GM23338 (cell line): Measurements from ENCODE around the gene KCNH8. TPM values are rescaled to one million over a fixed set of nuclear protein-coding genes. Genes with fewer than 3 reads are reported as not detected.

Experiments
- ATAC-seq: fragments of 200-7000 bp; cut with Tn5 transposase; 3 replicates; pipeline ENCODE4 v1.9.1; 2020
- DNase-seq: peaks from one replicate; pipeline ENCODE4 v3.0.0-alpha.2; 2015; ENCODE audit warnings: low spot score
- H2AFZ ChIP-seq: fragments of 200-600 bp; sonication (generic); 2 replicates; pipeline ENCODE4 v1.8.0; 2016; ENCODE audit warnings: antibody characterized with exemption, mild to moderate bottlenecking, moderate library complexity
- H3F3A ChIP-seq: fragments of 200-600 bp; sonication (generic); replicated peaks from 2 replicates; pipeline ENCODE4 v1.8.0; 2017; ENCODE audit warnings: antibody characterized with exemption, mixed run types, low read depth
- H3K27ac ChIP-seq: fragments of 200-600 bp; sonication (generic); 2 replicates; pipeline ENCODE4 v1.6.1; 2016; ENCODE audit warnings: low read depth
- H3K27me3 ChIP-seq: fragments of 200-600 bp; sonication (generic); 2 replicates; pipeline ENCODE4 v1.8.0; 2016; ENCODE audit warnings: mild to moderate bottlenecking, mixed run types, moderate library complexity; ENCODE audit not compliant: insufficient read depth
- H3K36me3 ChIP-seq: fragments of 200-600 bp; sonication (generic); 2 replicates; pipeline ENCODE4 v1.8.0; 2016; ENCODE audit warnings: mild to moderate bottlenecking; ENCODE audit not compliant: insufficient read depth
- H3K4me1 ChIP-seq: fragments of 200-600 bp; sonication (generic); 2 replicates; pipeline ENCODE4 v1.8.0; 2016; ENCODE audit warnings: mild to moderate bottlenecking, moderate library complexity; ENCODE audit not compliant: insufficient read depth
- H3K4me2 ChIP-seq: fragments of 200-600 bp; sonication (generic); 2 replicates; pipeline ENCODE4 v1.7.1; 2017; ENCODE audit warnings: mixed run types
- H3K4me3 ChIP-seq: fragments of 200-600 bp; sonication (generic); 2 replicates; pipeline ENCODE4 v1.6.1; 2016; ENCODE audit warnings: mixed run types
- H3K79me2 ChIP-seq: fragments of 200-600 bp; sonication (generic); replicated peaks from 2 replicates; pipeline ENCODE4 v1.8.0; 2017; ENCODE audit warnings: mild to moderate bottlenecking; ENCODE audit not compliant: insufficient read depth
- H3K9me2 ChIP-seq: fragments of 200-600 bp; sonication (generic); 2 replicates; pipeline ENCODE4 v1.8.0; 2017; ENCODE audit not compliant: insufficient read depth
- H4K20me1 ChIP-seq: fragments of 200-600 bp; sonication (generic); replicated peaks from 2 replicates; pipeline ENCODE4 v1.8.0; 2017; ENCODE audit warnings: mild to moderate bottlenecking; ENCODE audit not compliant: insufficient read depth
- H3K27ac Mint-ChIP-seq: 2 replicates; pipeline ENCODE4 v1.8.0; 2020; ENCODE audit warnings: inconsistent platforms, mild to moderate bottlenecking, moderate library complexity, mixed read lengths
- H3K27me3 Mint-ChIP-seq: 3 replicates; pipeline ENCODE4 v1.8.0; 2022; ENCODE audit warnings: low read depth, mild to moderate bottlenecking, moderate library complexity, mixed read lengths, inconsistent platforms; ENCODE audit not compliant: insufficient read depth, poor library complexity
- H3K36me3 Mint-ChIP-seq: 3 replicates; pipeline ENCODE4 v1.8.0; 2021; ENCODE audit warnings: low read depth, mild to moderate bottlenecking, inconsistent platforms, moderate library complexity, mixed read lengths
- H3K4me1 Mint-ChIP-seq: 3 replicates; pipeline ENCODE4 v1.8.0; 2020; ENCODE audit warnings: mild to moderate bottlenecking, inconsistent platforms, mixed read lengths
- H3K4me3 Mint-ChIP-seq: 3 replicates; pipeline ENCODE4 v1.8.0; 2021; ENCODE audit warnings: moderate library complexity, mild to moderate bottlenecking, inconsistent platforms, mixed read lengths
- H3K9me3 Mint-ChIP-seq: 3 replicates; pipeline ENCODE4 v1.8.0; 2020; ENCODE audit warnings: moderate library complexity, mild to moderate bottlenecking, inconsistent platforms, mixed read lengths
- EZH2 ChIP-seq: fragments of 200-600 bp; sonication (generic); IDR thresholded peaks from one replicate; pipeline ENCODE4 v1.8.0; 2017; ENCODE audit warnings: antibody characterized with exemption, mild to moderate bottlenecking, low read depth; ENCODE audit not compliant: unreplicated experiment
- EZH2phosphoT487 ChIP-seq: fragments of 200-600 bp; sonication (generic); IDR thresholded peaks from one replicate; pipeline ENCODE4 v1.8.1; 2018; ENCODE audit warnings: antibody characterized with exemption; ENCODE audit not compliant: unreplicated experiment
- JUNB ChIP-seq: IDR thresholded peaks from one replicate; pipeline ENCODE4 v1.6.1; 2016; ENCODE audit warnings: antibody characterized with exemption; ENCODE audit not compliant: unreplicated experiment
- STAT1 ChIP-seq: IDR thresholded peaks from one replicate; pipeline ENCODE4 v1.6.1; 2016; ENCODE audit warnings: antibody characterized with exemption; ENCODE audit not compliant: unreplicated experiment
- ZNF114 ChIP-seq: fragments of 250-450 bp; sonication (Bioruptor Pico); IDR thresholded peaks from 2 replicates; pipeline ENCODE4 v1.5.0; 2020; ENCODE audit warnings: mild to moderate bottlenecking, moderate library complexity
- polyA plus RNA-seq: library from polyadenylated mRNA; unstranded; fragments of >200 nt; fragmentation: Nextera tagmentation; extraction: Ambion mirVana; gene quantifications from 2 replicates; pipeline ENCODE4 v1.2.1, GENCODE V29; 2016
- total RNA-seq: library from RNA; depleted of rRNA; stranded (reverse); fragments of >200 nt; shearing (Covaris generic); gene quantifications from 2 replicates; pipeline ENCODE4 v1.2.3, GENCODE V29; 2014
- TF ChIP-seq, protein P1 (sequence below): fragments of 250-450 bp; sonication (Bioruptor Pico); IDR thresholded peaks from 2 replicates; pipeline ENCODE4 v1.5.0; 2020; ENCODE audit warnings: mild to moderate bottlenecking, moderate library complexity
- TF ChIP-seq, protein P2 (sequence below): IDR thresholded peaks from 2 replicates; pipeline ENCODE4 v1.6.1; 2016; ENCODE audit warnings: antibody characterized with exemption

The KCNH8 gene
- total and polyA plus RNA-seq, 2 experiments from 2014 or later, result 1.3 to 3.4 TPM

DNA sequence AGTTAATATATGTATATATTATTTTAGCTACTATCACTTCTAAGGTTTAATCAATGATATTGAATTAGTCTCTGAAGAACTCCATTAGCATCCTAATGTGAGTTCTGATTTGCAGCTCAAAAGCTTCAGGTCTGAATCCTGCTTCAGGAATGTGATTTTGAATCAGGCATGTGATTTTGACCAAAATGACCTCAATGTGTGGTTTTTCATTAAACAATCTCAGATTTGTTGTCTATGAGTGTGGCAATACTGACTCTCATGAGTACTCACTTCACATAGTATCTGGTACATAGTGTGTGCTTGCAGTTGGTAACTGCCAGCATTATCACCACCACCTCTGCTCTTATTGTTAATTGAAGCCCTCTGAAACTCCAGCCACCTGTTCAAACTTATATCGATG is 251.0 kb downstream of the KCNH8 start (continued):
- TF ChIP-seq, protein P1, sequence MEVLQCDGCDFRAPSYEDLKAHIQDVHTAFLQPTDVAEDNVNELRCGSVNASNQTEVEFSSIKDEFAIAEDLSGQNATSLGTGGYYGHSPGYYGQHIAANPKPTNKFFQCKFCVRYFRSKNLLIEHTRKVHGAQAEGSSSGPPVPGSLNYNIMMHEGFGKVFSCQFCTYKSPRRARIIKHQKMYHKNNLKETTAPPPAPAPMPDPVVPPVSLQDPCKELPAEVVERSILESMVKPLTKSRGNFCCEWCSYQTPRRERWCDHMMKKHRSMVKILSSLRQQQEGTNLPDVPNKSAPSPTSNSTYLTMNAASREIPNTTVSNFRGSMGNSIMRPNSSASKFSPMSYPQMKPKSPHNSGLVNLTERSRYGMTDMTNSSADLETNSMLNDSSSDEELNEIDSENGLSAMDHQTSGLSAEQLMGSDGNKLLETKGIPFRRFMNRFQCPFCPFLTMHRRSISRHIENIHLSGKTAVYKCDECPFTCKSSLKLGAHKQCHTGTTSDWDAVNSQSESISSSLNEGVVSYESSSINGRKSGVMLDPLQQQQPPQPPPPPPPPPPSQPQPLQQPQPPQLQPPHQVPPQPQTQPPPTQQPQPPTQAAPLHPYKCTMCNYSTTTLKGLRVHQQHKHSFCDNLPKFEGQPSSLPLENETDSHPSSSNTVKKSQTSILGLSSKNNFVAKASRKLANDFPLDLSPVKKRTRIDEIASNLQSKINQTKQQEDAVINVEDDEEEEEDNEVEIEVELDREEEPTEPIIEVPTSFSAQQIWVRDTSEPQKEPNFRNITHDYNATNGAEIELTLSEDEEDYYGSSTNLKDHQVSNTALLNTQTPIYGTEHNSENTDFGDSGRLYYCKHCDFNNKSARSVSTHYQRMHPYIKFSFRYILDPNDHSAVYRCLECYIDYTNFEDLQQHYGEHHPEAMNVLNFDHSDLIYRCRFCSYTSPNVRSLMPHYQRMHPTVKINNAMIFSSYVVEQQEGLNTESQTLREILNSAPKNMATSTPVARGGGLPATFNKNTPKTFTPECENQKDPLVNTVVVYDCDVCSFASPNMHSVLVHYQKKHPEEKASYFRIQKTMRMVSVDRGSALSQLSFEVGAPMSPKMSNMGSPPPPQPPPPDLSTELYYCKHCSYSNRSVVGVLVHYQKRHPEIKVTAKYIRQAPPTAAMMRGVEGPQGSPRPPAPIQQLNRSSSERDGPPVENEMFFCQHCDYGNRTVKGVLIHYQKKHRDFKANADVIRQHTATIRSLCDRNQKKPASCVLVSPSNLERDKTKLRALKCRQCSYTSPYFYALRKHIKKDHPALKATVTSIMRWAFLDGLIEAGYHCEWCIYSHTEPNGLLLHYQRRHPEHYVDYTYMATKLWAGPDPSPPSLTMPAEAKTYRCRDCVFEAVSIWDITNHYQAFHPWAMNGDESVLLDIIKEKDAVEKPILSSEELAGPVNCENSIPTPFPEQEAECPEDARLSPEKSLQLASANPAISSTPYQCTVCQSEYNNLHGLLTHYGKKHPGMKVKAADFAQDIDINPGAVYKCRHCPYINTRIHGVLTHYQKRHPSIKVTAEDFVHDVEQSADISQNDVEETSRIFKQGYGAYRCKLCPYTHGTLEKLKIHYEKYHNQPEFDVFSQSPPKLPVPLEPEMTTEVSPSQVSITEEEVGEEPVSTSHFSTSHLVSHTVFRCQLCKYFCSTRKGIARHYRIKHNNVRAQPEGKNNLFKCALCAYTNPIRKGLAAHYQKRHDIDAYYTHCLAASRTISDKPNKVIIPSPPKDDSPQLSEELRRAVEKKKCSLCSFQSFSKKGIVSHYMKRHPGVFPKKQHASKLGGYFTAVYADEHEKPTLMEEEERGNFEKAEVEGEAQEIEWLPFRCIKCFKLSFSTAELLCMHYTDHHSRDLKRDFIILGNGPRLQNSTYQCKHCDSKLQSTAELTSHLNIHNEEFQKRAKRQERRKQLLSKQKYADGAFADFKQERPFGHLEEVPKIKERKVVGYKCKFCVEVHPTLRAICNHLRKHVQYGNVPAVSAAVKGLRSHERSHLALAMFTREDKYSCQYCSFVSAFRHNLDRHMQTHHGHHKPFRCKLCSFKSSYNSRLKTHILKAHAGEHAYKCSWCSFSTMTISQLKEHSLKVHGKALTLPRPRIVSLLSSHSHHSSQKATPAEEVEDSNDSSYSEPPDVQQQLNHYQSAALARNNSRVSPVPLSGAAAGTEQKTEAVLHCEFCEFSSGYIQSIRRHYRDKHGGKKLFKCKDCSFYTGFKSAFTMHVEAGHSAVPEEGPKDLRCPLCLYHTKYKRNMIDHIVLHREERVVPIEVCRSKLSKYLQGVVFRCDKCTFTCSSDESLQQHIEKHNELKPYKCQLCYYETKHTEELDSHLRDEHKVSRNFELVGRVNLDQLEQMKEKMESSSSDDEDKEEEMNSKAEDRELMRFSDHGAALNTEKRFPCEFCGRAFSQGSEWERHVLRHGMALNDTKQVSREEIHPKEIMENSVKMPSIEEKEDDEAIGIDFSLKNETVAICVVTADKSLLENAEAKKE (CRISPR knock-in tag), result no peak

DNA sequence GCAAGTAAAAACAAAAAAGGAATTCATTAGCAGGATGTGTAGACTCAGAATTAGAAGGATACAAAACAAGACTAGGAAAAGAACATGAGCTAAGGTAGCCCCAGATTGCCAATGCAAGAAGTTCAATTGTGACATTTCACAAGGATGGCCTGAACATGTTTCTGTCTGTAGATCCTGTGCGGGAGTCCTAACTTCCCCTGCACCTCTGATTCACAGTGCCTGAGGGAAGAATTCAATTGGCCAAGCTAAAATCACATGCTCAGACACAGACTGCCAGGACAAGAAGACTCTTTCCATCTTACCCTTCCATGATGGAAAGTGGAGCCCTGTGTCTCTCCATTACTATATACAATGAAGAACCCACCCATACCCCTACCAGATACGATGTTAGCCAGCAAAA is 251.5 kb downstream of the KCNH8 start:
- H3K4me1 Mint-ChIP-seq, result peaks cover 17% of the 10 kb centered on the region
- no peaks in the 10 kb centered on the region for H3F3A ChIP-seq

More for the DNA sequence above, 251.5 kb downstream of the KCNH8 start:
- Histone ChIP-seq H3K4me2 (peak overlapping the region; percentile 28; the same call in 1 of the 2 replicates), H3K36me3 (no peaks in the 10 kb centered on the region), H3K79me2 (no peaks in the 10 kb centered on the region), H3K27ac (no peak overlapping the region), H2AFZ (no peak overlapping the region), H3K4me1 (peaks cover 15% of the 10 kb centered on the region), H3K9me2 (no peaks in the 10 kb centered on the region), H3K27me3 (no peaks in the 10 kb centered on the region), H3K4me3 (no peak overlapping the region), H4K20me1 (no peaks in the 10 kb centered on the region)
- H3K36me3 Mint-ChIP-seq, result no peaks in the 10 kb centered on the region
- ATAC-seq (no peak), DNase-seq (no peak)
- H3K4me3 Mint-ChIP-seq, result no peak overlapping the region
- TF ChIP-seq JUNB (no peak), EZH2phosphoT487 (no peak), STAT1 (no peak), EZH2 (no peak), ZNF114 (no peak)
- TF ChIP-seq, protein P2, sequence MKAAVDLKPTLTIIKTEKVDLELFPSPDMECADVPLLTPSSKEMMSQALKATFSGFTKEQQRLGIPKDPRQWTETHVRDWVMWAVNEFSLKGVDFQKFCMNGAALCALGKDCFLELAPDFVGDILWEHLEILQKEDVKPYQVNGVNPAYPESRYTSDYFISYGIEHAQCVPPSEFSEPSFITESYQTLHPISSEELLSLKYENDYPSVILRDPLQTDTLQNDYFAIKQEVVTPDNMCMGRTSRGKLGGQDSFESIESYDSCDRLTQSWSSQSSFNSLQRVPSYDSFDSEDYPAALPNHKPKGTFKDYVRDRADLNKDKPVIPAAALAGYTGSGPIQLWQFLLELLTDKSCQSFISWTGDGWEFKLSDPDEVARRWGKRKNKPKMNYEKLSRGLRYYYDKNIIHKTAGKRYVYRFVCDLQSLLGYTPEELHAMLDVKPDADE, result no peak
- H3K27me3 Mint-ChIP-seq, result no peaks in the 10 kb centered on the region
- no peaks in the 10 kb centered on the region for H3K9me3 Mint-ChIP-seq
- H3K27ac Mint-ChIP-seq, result peak overlapping the region; percentile 76
